Measurements from ENCODE around the gene EIF3A. TPM values are rescaled to one million over a fixed set of nuclear protein-coding genes. Genes with fewer than 3 reads are reported as not detected.

Gene EIF3A
- total and polyA plus RNA-seq, 2 of the 8 experiments (the other 6 are each of a cell fraction or from before 2014, with no cell fraction given) = 26.8 to 209 TPM

- TF ChIP-seq, protein P1, sequence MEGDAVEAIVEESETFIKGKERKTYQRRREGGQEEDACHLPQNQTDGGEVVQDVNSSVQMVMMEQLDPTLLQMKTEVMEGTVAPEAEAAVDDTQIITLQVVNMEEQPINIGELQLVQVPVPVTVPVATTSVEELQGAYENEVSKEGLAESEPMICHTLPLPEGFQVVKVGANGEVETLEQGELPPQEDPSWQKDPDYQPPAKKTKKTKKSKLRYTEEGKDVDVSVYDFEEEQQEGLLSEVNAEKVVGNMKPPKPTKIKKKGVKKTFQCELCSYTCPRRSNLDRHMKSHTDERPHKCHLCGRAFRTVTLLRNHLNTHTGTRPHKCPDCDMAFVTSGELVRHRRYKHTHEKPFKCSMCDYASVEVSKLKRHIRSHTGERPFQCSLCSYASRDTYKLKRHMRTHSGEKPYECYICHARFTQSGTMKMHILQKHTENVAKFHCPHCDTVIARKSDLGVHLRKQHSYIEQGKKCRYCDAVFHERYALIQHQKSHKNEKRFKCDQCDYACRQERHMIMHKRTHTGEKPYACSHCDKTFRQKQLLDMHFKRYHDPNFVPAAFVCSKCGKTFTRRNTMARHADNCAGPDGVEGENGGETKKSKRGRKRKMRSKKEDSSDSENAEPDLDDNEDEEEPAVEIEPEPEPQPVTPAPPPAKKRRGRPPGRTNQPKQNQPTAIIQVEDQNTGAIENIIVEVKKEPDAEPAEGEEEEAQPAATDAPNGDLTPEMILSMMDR (IDR thresholded peaks at IDR 0.05; ENCODE audit: control extremely low read depth in 1 of 3, insufficient read depth in 1 of 3, low read depth in 1 of 3, low read length in 3 of 3) = no peak
- TF ChIP-seq ZNF274 (IDR thresholded peaks at IDR 0.05; ENCODE audit: borderline replicate concordance, extremely low read depth, low read length) (no peak), EGR1 (IDR thresholded peaks at IDR 0.05; ENCODE audit: borderline replicate concordance, low read depth, low read length) (no peak)
These were observed 84.9 kb downstream of the EIF3A start (continued) for GRCh38 chr10:118995739-118996138.
